GM21825 (cell line): ENCODE results near the gene GALNT12.

Source experiments
- ATAC-seq: cut with Tn5 transposase; IDR thresholded peaks from one replicate; pipeline ENCODE4 v1.9.1; 2021; ENCODE audit warnings: mild to moderate bottlenecking, moderate library complexity; ENCODE audit not compliant: unreplicated experiment

Gene GALNT12

GRCh38 chr9:98801561-98801960, 5.9 kb upstream of the GALNT12 start:
- no peak for ATAC-seq

DNA sequence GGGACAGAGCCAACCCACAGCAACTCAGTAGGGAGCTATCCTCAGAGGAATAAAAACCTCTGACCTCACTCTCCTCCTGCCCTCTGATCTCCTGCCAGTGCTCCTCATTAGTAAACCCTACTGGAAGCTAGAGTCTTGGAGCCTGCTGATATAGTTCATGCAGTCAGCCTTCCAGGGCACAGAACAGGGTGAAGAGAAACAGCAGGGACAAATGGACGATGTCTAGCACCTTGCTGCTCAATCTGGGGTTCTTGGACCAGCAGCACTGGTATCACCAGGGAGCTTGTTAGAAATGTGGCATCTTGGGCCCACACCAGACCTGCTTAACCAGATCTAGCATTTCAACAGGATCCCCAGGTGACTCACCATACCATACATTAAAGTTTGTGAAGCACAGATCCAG, 5.5 kb upstream of the GALNT12 start:
- no peak for ATAC-seq

DNA sequence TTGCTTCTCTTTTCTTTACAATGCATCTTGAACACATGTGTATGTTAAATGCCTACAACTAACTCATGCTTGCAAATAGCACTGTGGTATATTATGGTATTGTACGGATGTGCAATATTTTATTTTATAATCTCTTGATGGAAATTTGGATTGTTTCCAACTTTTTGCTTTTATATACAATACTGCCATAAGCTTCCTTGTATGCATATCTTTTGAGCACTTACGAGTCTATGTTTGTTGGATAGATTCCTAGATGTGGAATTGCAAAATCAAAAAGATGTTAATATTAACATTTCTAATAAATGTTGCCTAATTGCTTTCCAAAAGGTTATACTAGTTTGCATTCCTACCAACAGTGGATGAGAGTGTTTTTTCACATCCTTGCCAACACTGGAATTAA, 3.4 kb upstream of the GALNT12 start:
- ATAC-seq = no peak

DNA sequence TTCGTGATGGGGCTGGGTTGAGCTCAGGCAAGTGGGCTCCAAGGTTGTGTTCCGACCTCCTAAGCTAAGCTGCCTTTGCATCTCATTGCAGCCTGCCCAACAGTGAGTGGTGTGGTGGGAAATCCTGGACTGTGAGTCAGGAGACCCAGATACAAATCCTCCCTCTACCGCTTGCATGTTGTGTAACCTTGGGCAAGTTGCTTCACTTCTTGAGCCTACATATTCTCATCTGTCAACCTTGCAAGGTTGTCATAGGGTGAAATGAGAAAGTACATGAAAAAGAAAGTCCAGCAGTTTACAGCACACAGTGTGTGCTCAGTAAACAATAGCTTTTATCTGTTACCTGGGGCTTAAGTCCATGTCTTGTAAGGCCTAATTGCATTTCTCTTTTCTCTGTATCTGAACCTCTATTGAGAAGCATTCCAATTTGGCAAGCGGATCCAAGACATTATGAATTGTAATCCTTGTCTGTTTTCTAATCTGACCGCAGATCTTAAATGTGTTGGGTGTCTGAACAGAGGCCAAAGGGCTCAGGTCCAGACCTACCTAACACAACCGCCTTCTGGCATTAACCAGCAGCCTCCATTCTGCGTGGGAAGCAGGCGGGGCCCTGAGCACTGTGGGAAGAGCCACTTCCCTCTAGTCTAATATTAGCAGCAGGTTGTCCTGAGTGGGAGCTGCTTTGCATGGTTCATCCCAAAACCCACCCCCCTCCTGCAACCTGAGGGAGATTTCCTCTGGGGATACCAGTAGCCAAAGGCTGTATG, 1.8 kb upstream of the GALNT12 start:
- ATAC-seq = no peak

DNA sequence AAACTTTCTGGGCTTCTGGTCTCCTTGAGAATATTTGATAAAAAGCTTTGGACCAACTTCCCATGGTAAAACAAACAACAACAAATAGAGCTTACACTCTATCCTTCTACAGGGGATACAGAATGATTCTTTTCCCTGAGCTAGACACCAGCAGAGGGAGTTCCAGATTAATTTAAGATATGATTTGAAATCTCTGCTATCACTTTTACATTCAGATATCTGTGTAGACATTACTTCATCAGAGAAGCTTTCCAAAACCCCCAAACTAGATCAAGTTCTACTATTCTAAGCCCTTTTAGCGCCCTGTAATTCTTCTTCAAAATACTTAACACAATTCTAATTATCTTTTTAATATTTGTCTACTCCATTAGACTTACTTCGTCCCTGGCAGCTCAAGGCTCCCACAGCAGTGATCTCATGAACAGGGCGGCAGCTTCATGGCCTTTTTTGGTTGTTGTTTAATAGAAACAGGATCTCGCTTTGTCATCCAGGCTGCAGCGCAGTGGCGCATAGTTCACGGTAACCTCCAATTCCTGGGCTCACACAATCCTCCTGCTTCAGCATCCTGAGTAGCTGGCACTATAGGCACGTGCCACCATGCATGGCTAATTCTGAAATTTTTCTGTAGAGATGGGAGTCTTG, 955 bp upstream of the GALNT12 start:
- ATAC-seq = no peak

DNA sequence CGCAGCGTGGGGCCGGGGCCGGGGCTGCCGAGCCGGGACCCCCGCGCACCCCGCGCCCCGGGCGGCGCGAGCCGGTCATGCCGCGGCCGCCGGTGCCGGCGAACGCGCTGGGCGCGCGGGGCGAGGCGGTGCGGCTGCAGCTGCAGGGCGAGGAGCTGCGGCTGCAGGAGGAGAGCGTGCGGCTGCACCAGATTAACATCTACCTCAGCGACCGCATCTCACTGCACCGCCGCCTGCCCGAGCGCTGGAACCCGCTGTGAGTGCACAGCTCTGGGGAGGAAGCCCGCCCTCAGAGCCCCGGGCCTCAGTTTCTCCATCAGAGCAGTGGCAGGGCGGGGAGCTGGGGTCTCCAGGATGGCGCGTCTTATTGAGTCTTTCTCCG, 335 bp downstream of the GALNT12 start:
- ATAC-seq = peak; percentile 29

- no peak for ATAC-seq
These were observed 943 bp downstream of the GALNT12 start for GRCh38 chr9:98808411-98808815.

DNA sequence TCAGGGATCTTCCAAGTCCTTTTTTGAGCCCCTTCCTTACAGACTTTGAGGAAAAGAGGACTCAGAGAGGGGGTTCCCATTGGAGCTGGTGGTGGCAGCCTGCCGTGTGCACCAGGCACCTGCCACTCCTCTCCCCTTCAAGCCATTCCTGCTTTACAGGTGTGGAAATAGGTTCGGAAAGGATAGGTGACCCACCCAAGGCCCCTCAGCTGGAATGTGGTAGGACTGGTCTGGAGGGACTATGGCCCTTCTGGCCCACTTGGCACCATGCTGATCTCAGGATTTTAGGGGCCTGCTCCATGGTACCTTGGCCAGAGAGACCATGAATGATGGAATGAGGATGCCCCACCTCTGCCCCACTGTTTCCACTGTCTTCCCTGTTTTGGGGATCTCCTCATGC, 1.4 kb downstream of the GALNT12 start:
- no peak for ATAC-seq

- no peak for ATAC-seq
These were observed 2.0 kb downstream of the GALNT12 start for GRCh38 chr9:98809311-98810101.

DNA sequence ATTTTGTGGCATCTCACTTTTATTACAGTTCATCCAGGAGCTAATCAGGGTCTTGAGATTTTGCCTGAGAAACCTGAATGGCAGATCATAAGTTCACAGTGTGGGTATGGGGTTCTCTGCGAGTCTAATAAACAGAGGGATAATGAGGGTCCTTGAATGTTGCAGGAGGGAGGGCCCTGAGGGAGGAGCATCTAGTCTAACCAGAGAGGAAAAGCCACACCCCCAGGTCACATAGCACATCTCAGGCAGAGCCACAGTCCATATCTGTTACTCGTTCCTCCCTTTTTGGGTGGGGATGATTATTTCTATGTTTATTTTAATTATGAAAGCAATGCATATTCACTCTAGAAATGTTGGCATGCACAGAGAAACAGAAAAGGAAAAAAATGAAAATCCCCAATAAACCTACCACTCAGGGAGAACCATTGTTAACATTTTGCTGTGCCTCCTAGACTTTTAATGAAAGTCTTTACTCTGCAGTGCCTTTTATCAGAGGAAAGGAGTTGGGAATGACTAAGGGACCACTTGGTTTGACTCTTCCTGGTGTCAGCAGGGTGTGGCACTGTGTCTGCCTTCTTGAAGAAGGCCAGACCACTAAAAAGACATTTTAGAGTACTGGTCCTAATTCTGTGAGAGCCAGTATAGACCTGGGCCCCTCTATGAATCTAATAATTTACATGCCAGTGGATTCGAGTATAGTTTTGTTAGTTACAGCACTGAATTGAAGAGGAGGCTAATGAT, 2.8 kb downstream of the GALNT12 start:
- no peak for ATAC-seq

- ATAC-seq = no peak
These were observed 3.7 kb downstream of the GALNT12 start for GRCh38 chr9:98811051-98811650.

DNA sequence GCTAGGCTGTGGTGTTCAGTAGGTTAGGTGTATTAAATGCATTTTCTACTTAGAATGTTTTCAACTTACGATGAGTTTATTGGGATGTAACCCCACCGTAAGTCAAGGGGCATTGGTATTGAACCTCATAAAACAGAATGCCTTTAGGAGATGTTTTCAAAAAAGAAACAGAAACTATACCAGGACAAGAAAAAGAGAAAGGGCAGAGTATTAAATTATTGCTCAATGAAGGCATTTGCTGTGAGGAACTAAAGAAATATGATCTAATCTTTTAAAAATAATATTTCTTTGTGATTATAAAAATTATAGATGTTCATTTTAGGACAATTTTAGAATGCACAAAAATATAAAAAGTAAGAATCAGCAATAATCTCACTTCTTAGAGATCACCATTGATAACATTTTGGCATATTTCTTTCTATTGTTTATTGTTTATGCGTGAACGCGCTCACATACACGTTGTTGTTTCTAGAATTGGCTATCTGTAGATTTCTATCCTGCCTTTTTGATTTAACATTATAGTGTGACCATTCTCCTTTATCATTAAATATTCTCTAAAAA, 8.0 kb downstream of the GALNT12 start:
- no peak for ATAC-seq

- no peak for ATAC-seq
These were observed 11.3 kb downstream of the GALNT12 start for GRCh38 chr9:98818764-98819163.

- no peak for ATAC-seq
These were observed 11.8 kb downstream of the GALNT12 start for GRCh38 chr9:98819231-98819630.

DNA sequence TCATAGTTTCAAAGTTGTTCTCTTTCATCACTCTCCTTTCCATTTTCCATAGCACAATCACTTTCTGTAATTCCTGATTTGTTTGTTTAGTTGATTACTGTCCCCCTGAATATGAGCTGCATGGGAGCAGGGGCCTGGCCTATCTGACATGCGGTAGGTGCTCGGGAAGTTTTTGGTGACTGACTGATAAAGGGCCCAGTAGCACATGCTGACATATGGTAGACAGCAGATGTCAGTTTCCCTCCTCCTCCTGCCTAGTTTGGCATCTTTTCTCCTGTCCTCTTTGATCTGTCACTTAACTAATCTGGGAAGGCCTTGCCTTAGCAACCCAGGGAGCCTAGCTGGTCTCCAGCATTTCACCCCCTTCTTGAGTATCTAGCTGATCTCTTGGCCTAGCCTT, 14.4 kb downstream of the GALNT12 start:
- ATAC-seq = no peak

DNA sequence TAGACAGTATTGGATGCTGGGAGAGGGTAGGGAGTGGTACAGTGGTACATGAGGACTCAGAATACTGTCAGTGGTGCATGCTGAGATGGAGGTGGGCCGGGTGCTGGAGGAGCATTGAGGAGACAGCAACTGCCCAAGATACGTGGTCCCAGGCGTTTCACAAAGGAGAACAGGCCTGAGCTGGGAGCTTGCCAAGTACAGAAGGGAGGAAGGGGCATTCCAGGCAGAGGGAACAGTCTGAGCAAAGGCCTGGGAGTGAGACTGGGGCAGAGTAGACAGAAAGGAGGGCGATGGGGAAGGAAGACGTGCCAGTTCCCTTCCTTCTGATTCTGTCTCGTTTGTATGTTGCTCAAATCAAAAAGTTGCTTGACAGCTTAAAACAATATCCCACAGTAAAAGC, 15.2 kb downstream of the GALNT12 start:
- no peak for ATAC-seq

GRCh38 chr9:98823666-98824334, 16.3 kb downstream of the GALNT12 start:
- ATAC-seq = no peak

GRCh38 chr9:98825414-98825813, 17.9 kb downstream of the GALNT12 start:
- ATAC-seq = no peak

DNA sequence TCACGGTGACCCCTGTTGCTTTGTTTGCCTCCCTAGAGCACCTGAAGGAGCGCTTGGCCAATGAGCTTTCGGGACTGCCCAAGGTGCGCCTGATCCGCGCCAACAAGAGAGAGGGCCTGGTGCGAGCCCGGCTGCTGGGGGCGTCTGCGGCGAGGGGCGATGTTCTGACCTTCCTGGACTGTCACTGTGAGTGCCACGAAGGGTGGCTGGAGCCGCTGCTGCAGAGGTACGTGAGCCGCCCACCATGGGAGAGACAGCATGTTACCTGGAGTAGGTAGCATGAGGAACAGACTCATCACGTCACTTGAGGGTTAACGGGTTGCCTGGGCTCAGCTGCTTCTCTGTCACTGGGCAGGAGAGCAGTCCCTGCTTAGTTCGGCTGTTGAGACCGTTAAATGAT, 19.2 kb downstream of the GALNT12 start:
- no peak for ATAC-seq

GRCh38 chr9:98829766-98830165, 22.3 kb downstream of the GALNT12 start:
- ATAC-seq = no peak
